Endothelial cell of umbilical vein (primary cell): Measurements from ENCODE around the gene PARVA.

Experiments
- MYC ChIP-seq: IDR thresholded peaks from one replicate; pipeline ENCODE4 v1.6.1; 2011; ENCODE audit warnings: mild to moderate bottlenecking, low read depth, low read length
- POLR2A ChIP-seq: IDR thresholded peaks from 2 replicates; pipeline ENCODE4 v1.6.1; 2012; ENCODE audit warnings: low read depth, mild to moderate bottlenecking, control low read depth, low read length
- POLR2AphosphoS5 ChIP-seq: IDR thresholded peaks from 2 replicates; pipeline ENCODE4 v1.6.1; 2012; ENCODE audit warnings: low read depth, mild to moderate bottlenecking, control low read depth, low read length, moderate library complexity; ENCODE audit not compliant: insufficient read depth
- TF ChIP-seq, protein P1 (sequence below), 2 donors: IDR thresholded peaks; 1 replicate in 1 of 2; 2 replicates in 1 of 2; pipeline ENCODE4 v1.5.1; 2011; ENCODE audit warnings: low read length in 2 of 2, mild to moderate bottlenecking in 2 of 2, moderate library complexity in 2 of 2, control low read depth in 1 of 2, inconsistent platforms in 1 of 2, low read depth in 1 of 2; ENCODE audit not compliant: insufficient read depth in 1 of 2; ENCODE audit errors: extremely low read depth in 1 of 2

DNA sequence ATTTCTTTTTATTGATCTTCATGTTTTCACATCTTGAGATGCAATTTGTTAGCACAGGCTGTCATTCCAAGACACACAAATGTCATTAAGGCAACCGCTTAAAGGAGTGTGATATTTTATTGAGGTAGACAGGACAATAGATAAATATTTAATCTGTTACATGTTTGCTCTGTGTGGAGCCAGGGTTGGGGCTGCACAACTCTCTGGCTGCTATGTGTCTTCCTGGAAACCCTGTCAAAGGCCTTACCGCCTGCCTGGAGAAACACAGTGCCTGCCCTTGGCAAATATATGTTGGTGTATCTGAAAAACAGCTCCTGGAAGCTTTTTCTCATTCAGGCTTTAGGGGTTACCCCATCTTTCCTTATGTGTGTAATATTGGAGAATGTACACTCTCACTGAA is 157.2 kb downstream of the PARVA start:
- TF ChIP-seq, protein P1, sequence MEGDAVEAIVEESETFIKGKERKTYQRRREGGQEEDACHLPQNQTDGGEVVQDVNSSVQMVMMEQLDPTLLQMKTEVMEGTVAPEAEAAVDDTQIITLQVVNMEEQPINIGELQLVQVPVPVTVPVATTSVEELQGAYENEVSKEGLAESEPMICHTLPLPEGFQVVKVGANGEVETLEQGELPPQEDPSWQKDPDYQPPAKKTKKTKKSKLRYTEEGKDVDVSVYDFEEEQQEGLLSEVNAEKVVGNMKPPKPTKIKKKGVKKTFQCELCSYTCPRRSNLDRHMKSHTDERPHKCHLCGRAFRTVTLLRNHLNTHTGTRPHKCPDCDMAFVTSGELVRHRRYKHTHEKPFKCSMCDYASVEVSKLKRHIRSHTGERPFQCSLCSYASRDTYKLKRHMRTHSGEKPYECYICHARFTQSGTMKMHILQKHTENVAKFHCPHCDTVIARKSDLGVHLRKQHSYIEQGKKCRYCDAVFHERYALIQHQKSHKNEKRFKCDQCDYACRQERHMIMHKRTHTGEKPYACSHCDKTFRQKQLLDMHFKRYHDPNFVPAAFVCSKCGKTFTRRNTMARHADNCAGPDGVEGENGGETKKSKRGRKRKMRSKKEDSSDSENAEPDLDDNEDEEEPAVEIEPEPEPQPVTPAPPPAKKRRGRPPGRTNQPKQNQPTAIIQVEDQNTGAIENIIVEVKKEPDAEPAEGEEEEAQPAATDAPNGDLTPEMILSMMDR (IDR thresholded peaks at IDR 0.05; ENCODE audit: extremely low read depth in 1 of 2, insufficient read depth in 1 of 2, low read depth in 1 of 2, low read length in 2 of 2): no peak
- no peak for TF ChIP-seq POLR2AphosphoS5
- no peak for TF ChIP-seq MYC
- no peak for TF ChIP-seq POLR2A
